Nephron progenitor cell (in vitro differentiated cells): ENCODE data around the gene GEN1.

Experiments
- DNase-seq: peaks from one replicate; pipeline ENCODE4 v3.0.0; 2021
- H3K27ac Mint-ChIP-seq: 2 replicates; pipeline ENCODE4 v1.8.0; 2021; ENCODE audit warnings: mild to moderate bottlenecking, moderate library complexity, mixed read lengths
- H3K27me3 Mint-ChIP-seq: 2 replicates; pipeline ENCODE4 v1.8.0; 2021; ENCODE audit warnings: mild to moderate bottlenecking, low read depth, mixed read lengths; ENCODE audit not compliant: poor library complexity
- H3K36me3 Mint-ChIP-seq: 2 replicates; pipeline ENCODE4 v1.8.0; 2021; ENCODE audit warnings: low read depth, mixed read lengths
- H3K4me1 Mint-ChIP-seq: 2 replicates; pipeline ENCODE4 v1.8.0; 2021; ENCODE audit warnings: mixed read lengths
- H3K4me3 Mint-ChIP-seq: 2 replicates; pipeline ENCODE4 v1.8.0; 2021; ENCODE audit warnings: mild to moderate bottlenecking, moderate library complexity, mixed read lengths
- H3K9me3 Mint-ChIP-seq: 2 replicates; pipeline ENCODE4 v1.8.0; 2021; ENCODE audit warnings: mild to moderate bottlenecking, moderate library complexity, mixed read lengths
- CTCF ChIP-seq: fragments of 200-600 bp; sonication (generic); IDR thresholded peaks from 2 replicates; pipeline ENCODE4 v1.5.0; 2021; ENCODE audit warnings: antibody characterized with exemption

The GEN1 gene

GRCh38 chr2:17768894-17769293 is 15.0 kb downstream of the GEN1 start:
- no peak for TF ChIP-seq CTCF
- Mint-ChIP-seq H3K4me1 (no peaks in the 10 kb centered on the region), H3K36me3 (peaks cover 49% of the 10 kb centered on the region), H3K4me3 (no peak overlapping the region), H3K27me3 (no peaks in the 10 kb centered on the region), H3K9me3 (no peaks in the 10 kb centered on the region), H3K27ac (no peak overlapping the region)
- no peak for DNase-seq

- H3K27ac Mint-ChIP-seq: no peak overlapping the region
- TF ChIP-seq CTCF: no peak
- no peaks in the 10 kb centered on the region for H3K4me1 Mint-ChIP-seq
- no peaks in the 10 kb centered on the region for H3K9me3 Mint-ChIP-seq
- no peak for DNase-seq
- peaks cover 58% of the 10 kb centered on the region for H3K36me3 Mint-ChIP-seq
- no peak overlapping the region for H3K4me3 Mint-ChIP-seq
- no peaks in the 10 kb centered on the region for H3K27me3 Mint-ChIP-seq
These were observed 18.0 kb downstream of the GEN1 start for GRCh38 chr2:17771956-17772355.

GRCh38 chr2:17772532-17772931 is 18.6 kb downstream of the GEN1 start:
- H3K36me3 Mint-ChIP-seq: peaks cover 63% of the 10 kb centered on the region
- no peak overlapping the region for H3K27ac Mint-ChIP-seq
- no peak overlapping the region for H3K4me3 Mint-ChIP-seq
- TF ChIP-seq CTCF: no peak
- no peaks in the 10 kb centered on the region for H3K27me3 Mint-ChIP-seq
- no peaks in the 10 kb centered on the region for H3K4me1 Mint-ChIP-seq
- no peaks in the 10 kb centered on the region for H3K9me3 Mint-ChIP-seq
- no peak for DNase-seq

- no peak for TF ChIP-seq CTCF
- Mint-ChIP-seq H3K4me3 (no peak overlapping the region), H3K9me3 (no peaks in the 10 kb centered on the region), H3K36me3 (peaks cover 73% of the 10 kb centered on the region), H3K27me3 (no peaks in the 10 kb centered on the region), H3K4me1 (no peaks in the 10 kb centered on the region), H3K27ac (no peak overlapping the region)
- no peak for DNase-seq
These were observed 26.6 kb downstream of the GEN1 start for GRCh38 chr2:17780546-17780945.

- H3K27me3 Mint-ChIP-seq: no peaks in the 10 kb centered on the region
- no peak overlapping the region for H3K27ac Mint-ChIP-seq
- DNase-seq: no peak
- peaks cover 69% of the 10 kb centered on the region for H3K36me3 Mint-ChIP-seq
- no peaks in the 10 kb centered on the region for H3K4me1 Mint-ChIP-seq
- H3K9me3 Mint-ChIP-seq: no peaks in the 10 kb centered on the region
- H3K4me3 Mint-ChIP-seq: no peak overlapping the region
- no peak for TF ChIP-seq CTCF
These were observed 27.5 kb downstream of the GEN1 start for GRCh38 chr2:17781482-17781881.

- H3K4me1 Mint-ChIP-seq: peaks cover 29% of the 10 kb centered on the region
- no peak for TF ChIP-seq CTCF
- H3K4me3 Mint-ChIP-seq: no peak overlapping the region
- H3K27ac Mint-ChIP-seq: peak overlapping the region; percentile 73
- no peaks in the 10 kb centered on the region for H3K27me3 Mint-ChIP-seq
- no peaks in the 10 kb centered on the region for H3K9me3 Mint-ChIP-seq
- no peak for DNase-seq
- peaks cover 31% of the 10 kb centered on the region for H3K36me3 Mint-ChIP-seq
These were observed 32.8 kb downstream of the GEN1 start for GRCh38 chr2:17786727-17787126.
